B cell (primary cell): Measurements from ENCODE around the gene SGCD. TPM values are rescaled to one million over a fixed set of nuclear protein-coding genes. Genes with fewer than 3 reads are reported as not detected.

Source experiments
- ATAC-seq: fragments of 200-7000 bp; cut with Tn5 transposase; one replicate; pipeline ENCODE4 v1.10.0; 2021; ENCODE audit warnings: low read depth, mild to moderate bottlenecking, moderate number of reproducible peaks, moderate library complexity
- CTCF ChIA-PET: fragments of 350-600 bp; sonication (Branson Sonifier 250); formaldehyde crosslinking; loops from one replicate; lab custom pipeline; 2021; ENCODE audit warnings: antibody characterized with exemption, inconsistent platforms; lab: Charles Lee
- POLR2A ChIA-PET: fragments of 350-600 bp; sonication (Branson Sonifier 250); formaldehyde crosslinking; loops from one replicate; lab custom pipeline; 2021; ENCODE audit warnings: antibody characterized with exemption; lab: Charles Lee
- DNase-seq: peaks from one replicate; pipeline ENCODE4 v3.0.0; 2013
- H2AFZ ChIP-seq: 2 replicates; pipeline ENCODE4 v1.6.1; 2012; ENCODE audit warnings: mild to moderate bottlenecking, low read depth, low read length; ENCODE audit not compliant: insufficient read depth, poor library complexity, severe bottlenecking
- H3K27ac ChIP-seq, 2 donors: 1 replicate in 1 of 2; 2 replicates in 1 of 2; pipeline ENCODE4 v1.5.1; 2012 to 2013; ENCODE audit warnings: low read length in 2 of 2, mild to moderate bottlenecking in 2 of 2, moderate library complexity in 1 of 2
- H3K27me3 ChIP-seq, 4 experiments: fragments of 200-600 bp in 1 of 4; sonication (generic) in 1 of 4; replicated peaks in 1 of 4; 1 replicate in 2 of 4; 2 replicates in 2 of 4; pipeline versions ENCODE4 v1.6.1 to v1.7.0; 2013 to 2016; ENCODE audit warnings: low read length in 3 of 4, mild to moderate bottlenecking in 2 of 4, mixed read lengths in 1 of 4, moderate library complexity in 1 of 4; ENCODE audit not compliant: insufficient read depth in 4 of 4, control insufficient read depth in 3 of 4; ENCODE audit errors: control extremely low read depth in 1 of 4
- H3K36me3 ChIP-seq, 2 experiments: replicated peaks in 1 of 2; 1 replicate in 1 of 2; 2 replicates in 1 of 2; pipeline versions ENCODE4 v1.6.1 to v1.7.1; 2013; ENCODE audit warnings: low read length in 1 of 2; ENCODE audit not compliant: insufficient read depth in 2 of 2, control insufficient read depth in 1 of 2; ENCODE audit errors: control extremely low read depth in 1 of 2, extremely low read depth in 1 of 2
- H3K4me1 ChIP-seq, 2 donors: fragments of 200-600 bp in 1 of 2; sonication (generic) in 1 of 2; 1 replicate in 1 of 2; 2 replicates in 1 of 2; pipeline versions ENCODE4 v1.5.1 to v1.6.1; 2013 to 2017; ENCODE audit warnings: low read length in 2 of 2; ENCODE audit not compliant: control insufficient read depth in 2 of 2, insufficient read depth in 2 of 2
- H3K4me2 ChIP-seq: replicated peaks from 2 replicates; pipeline ENCODE3; 2012; ENCODE audit warnings: mild to moderate bottlenecking, low read depth, low read length; ENCODE audit not compliant: poor library complexity, severe bottlenecking
- H3K4me3 ChIP-seq, 5 experiments: fragments of 200-600 bp in 1 of 5; sonication (generic) in 1 of 5; 1 replicate in 3 of 5; 2 replicates in 2 of 5; pipeline versions ENCODE4 v1.5.1 to v1.7.0; 2011 to 2016; ENCODE audit warnings: low read length in 4 of 5, mild to moderate bottlenecking in 4 of 5, low read depth in 2 of 5, control low read depth in 1 of 5, moderate library complexity in 1 of 5; ENCODE audit not compliant: insufficient read depth in 1 of 5; ENCODE audit errors: control extremely low read depth in 1 of 5, extremely low read depth in 1 of 5
- H3K79me2 ChIP-seq: fragments of 200-600 bp; sonication (generic); one replicate; pipeline ENCODE4 v1.6.0; 2016; ENCODE audit warnings: low read length; ENCODE audit not compliant: control insufficient read depth, insufficient read depth
- H3K9ac ChIP-seq: fragments of 200-600 bp; sonication (generic); 2 replicates; pipeline ENCODE4 v1.6.1; 2017; ENCODE audit warnings: mild to moderate bottlenecking, low read length, moderate library complexity
- H3K9me3 ChIP-seq, 3 donors: one replicate each; pipeline versions ENCODE4 v1.6.1 to v1.7.1; 2013; ENCODE audit warnings: low read length in 2 of 3; ENCODE audit not compliant: control insufficient read depth in 2 of 3, insufficient read depth in 1 of 3; ENCODE audit errors: control extremely low read depth in 1 of 3
- H4K20me1 ChIP-seq: 2 replicates; pipeline ENCODE4 v1.6.0; 2012; ENCODE audit warnings: mild to moderate bottlenecking, low read length; ENCODE audit not compliant: insufficient read depth, control insufficient read depth, poor library complexity, severe bottlenecking
- H3K27ac Mint-ChIP-seq: one replicate; pipeline ENCODE4 v1.8.0; 2021; ENCODE audit warnings: mixed read lengths
- H3K27me3 Mint-ChIP-seq: one replicate; pipeline ENCODE4 v1.8.0; 2021; ENCODE audit warnings: mixed read lengths
- H3K4me1 Mint-ChIP-seq: one replicate; pipeline ENCODE4 v1.8.0; 2021; ENCODE audit warnings: mixed read lengths
- H3K4me3 Mint-ChIP-seq: one replicate; pipeline ENCODE4 v1.8.0; 2021; ENCODE audit warnings: mixed read lengths
- H3K9me3 Mint-ChIP-seq: one replicate; pipeline ENCODE4 v1.8.0; 2022; ENCODE audit warnings: mixed read lengths; ENCODE audit not compliant: insufficient read depth
- EZH2 ChIP-seq: IDR thresholded peaks from 2 replicates; pipeline ENCODE4 v1.6.1; 2012; ENCODE audit warnings: borderline replicate concordance, low read depth, mild to moderate bottlenecking, moderate library complexity, low read length; ENCODE audit not compliant: insufficient read depth, poor library complexity, severe bottlenecking
- WGBS: methylation state at CpG from one replicate; pipeline ENCODE4 v1.1.5; 2013; ENCODE audit warnings: missing lambda C conversion rate; ENCODE audit not compliant: insufficient coverage; 5-methylcytosine and 5-hydroxymethylcytosine counted together
- intact Hi-C: fragments of 100-400 bp; cut with micrococcal nuclease; formaldehyde crosslinking; loops from one replicate; pipeline ENCODE4 v1.10.0; 2022
- polyA plus RNA-seq: library from polyadenylated mRNA; depleted of rRNA; stranded (reverse); fragments of >200 nt; gene quantifications from 2 replicates; pipeline ENCODE4 v1.2.3, GENCODE V29; 2012
- total RNA-seq, 2 donors: library from RNA; stranded (reverse); fragments of 120-200 nt in 1 of 2; gene quantifications; 1 replicate in 1 of 2; 2 replicates in 1 of 2; pipeline versions ENCODE4 v1.2.3 to v1.2.4, GENCODE V29; 2013 to 2022
- TF ChIP-seq, protein P1 (sequence below): fragments of 200-600 bp; IDR thresholded peaks from one replicate; pipeline ENCODE4 v1.8.0; 2022; ENCODE audit warnings: antibody characterized with exemption, mild to moderate bottlenecking

Gene SGCD
- total and polyA plus RNA-seq, 2 donors (not counting 1 experiment from before 2014, with no cell fraction given) = not detected

- intact Hi-C loops = no loop called here
- Mint-ChIP-seq H3K4me3 (no peak overlapping the region), H3K4me1 (no peaks in the 10 kb centered on the region), H3K27ac (no peak overlapping the region), H3K9me3 (peaks cover 6% of the 10 kb centered on the region), H3K27me3 (no peaks in the 10 kb centered on the region)
- H3K9ac ChIP-seq = no peak overlapping the region
- H2AFZ ChIP-seq = no peak overlapping the region
- ChIA-PET POLR2A (no interaction called here), CTCF (no interaction called here)
- H3K27me3 ChIP-seq = no peaks in the 10 kb centered on the region
- DNase-seq (no peak), ATAC-seq (no peak)
- no peak overlapping the region for H3K4me3 ChIP-seq
- no peaks in the 10 kb centered on the region for H3K36me3 ChIP-seq
- no peaks in the 10 kb centered on the region for H3K4me1 ChIP-seq
- peaks cover 0 to 17% (median 2%) of the 10 kb centered on the region in 3 donors for H3K9me3 ChIP-seq
- H3K4me2 ChIP-seq = no peak overlapping the region
- no peak overlapping the region for H3K27ac ChIP-seq
- H3K79me2 ChIP-seq = no peaks in the 10 kb centered on the region
- no peak for TF ChIP-seq EZH2
- no peaks in the 10 kb centered on the region for H4K20me1 ChIP-seq
Measured at GRCh38 chr5:156482818-156483217, 155.9 kb downstream of the SGCD start.

GRCh38 chr5:156486394-156487238 is 159.7 kb downstream of the SGCD start:
- DNase-seq (no peak), ATAC-seq (no peak)
- Mint-ChIP-seq H3K27me3 (no peaks in the 10 kb centered on the region), H3K4me3 (no peak overlapping the region), H3K27ac (no peak overlapping the region), H3K4me1 (no peaks in the 10 kb centered on the region), H3K9me3 (peaks cover 13% of the 10 kb centered on the region)
- H3K4me2 ChIP-seq = no peak overlapping the region
- POLR2A ChIA-PET = no interaction called here
- CTCF ChIA-PET = no interaction called here
- no peak overlapping the region for H3K9ac ChIP-seq
- no peak overlapping the region for H3K27ac ChIP-seq
- WGBS = 45% methylated on average over 1 of the region's 2 CpGs
- H3K27me3 ChIP-seq = no peaks in the 10 kb centered on the region
- no peaks in the 10 kb centered on the region for H4K20me1 ChIP-seq
- no peaks in the 10 kb centered on the region for H3K36me3 ChIP-seq
- TF ChIP-seq EZH2 = no peak
- TF ChIP-seq, protein P1, sequence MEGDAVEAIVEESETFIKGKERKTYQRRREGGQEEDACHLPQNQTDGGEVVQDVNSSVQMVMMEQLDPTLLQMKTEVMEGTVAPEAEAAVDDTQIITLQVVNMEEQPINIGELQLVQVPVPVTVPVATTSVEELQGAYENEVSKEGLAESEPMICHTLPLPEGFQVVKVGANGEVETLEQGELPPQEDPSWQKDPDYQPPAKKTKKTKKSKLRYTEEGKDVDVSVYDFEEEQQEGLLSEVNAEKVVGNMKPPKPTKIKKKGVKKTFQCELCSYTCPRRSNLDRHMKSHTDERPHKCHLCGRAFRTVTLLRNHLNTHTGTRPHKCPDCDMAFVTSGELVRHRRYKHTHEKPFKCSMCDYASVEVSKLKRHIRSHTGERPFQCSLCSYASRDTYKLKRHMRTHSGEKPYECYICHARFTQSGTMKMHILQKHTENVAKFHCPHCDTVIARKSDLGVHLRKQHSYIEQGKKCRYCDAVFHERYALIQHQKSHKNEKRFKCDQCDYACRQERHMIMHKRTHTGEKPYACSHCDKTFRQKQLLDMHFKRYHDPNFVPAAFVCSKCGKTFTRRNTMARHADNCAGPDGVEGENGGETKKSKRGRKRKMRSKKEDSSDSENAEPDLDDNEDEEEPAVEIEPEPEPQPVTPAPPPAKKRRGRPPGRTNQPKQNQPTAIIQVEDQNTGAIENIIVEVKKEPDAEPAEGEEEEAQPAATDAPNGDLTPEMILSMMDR = no peak
- H2AFZ ChIP-seq = no peak overlapping the region
- intact Hi-C loops = no loop called here
- H3K9me3 ChIP-seq = peaks cover 0 to 17% (median 6%) of the 10 kb centered on the region in 3 donors
- H3K4me1 ChIP-seq = no peaks in the 10 kb centered on the region
- H3K79me2 ChIP-seq = no peaks in the 10 kb centered on the region
- no peak overlapping the region for H3K4me3 ChIP-seq
